Naive thymus-derived CD4-positive, alpha-beta T cell (primary cell): ENCODE measurements around the gene SAMD11. TPM values are rescaled to one million over a fixed set of nuclear protein-coding genes. Genes with fewer than 3 reads are reported as not detected.
A peak's percentile ranks its signal among the peaks of the same experiment; 100 is the strongest.
"Not testable (repeated sequence)": the region's sequence is repeated elsewhere in the genome, so short reads cannot be mapped to it uniquely, and the experiment has no call there.

Source experiments
- ATAC-seq: fragments of 150-1000 bp; cut with Tn5 transposase; 2 replicates; pipeline ENCODE4 v1.10.0; 2021; ENCODE audit warnings: mild to moderate bottlenecking, moderate library complexity
- CTCF ChIA-PET: fragments of 350-600 bp; sonication (Branson Sonifier 250); formaldehyde crosslinking; loops from one replicate; lab custom pipeline; 2021; ENCODE audit warnings: antibody characterized with exemption; lab: Charles Lee
- POLR2A ChIA-PET: fragments of 350-600 bp; sonication (Branson Sonifier 250); formaldehyde crosslinking; loops from one replicate; lab custom pipeline; 2021; ENCODE audit warnings: antibody characterized with exemption, inconsistent platforms; lab: Charles Lee
- DNase-seq, 9 donors: peaks; one replicate each; pipeline versions ENCODE4 v3.0.0 to v3.0.0-alpha.2; 2020 to 2022; ENCODE audit warnings: mixed read lengths in 1 of 9
- H3K27ac ChIP-seq: one replicate; pipeline ENCODE4 v1.7.0; 2013; ENCODE audit warnings: mild to moderate bottlenecking, low read depth, low read length, moderate library complexity
- H3K27me3 ChIP-seq, 2 donors: one replicate each; pipeline ENCODE4 v1.7.0; 2013; ENCODE audit warnings: low read length in 2 of 2, mild to moderate bottlenecking in 2 of 2, moderate library complexity in 2 of 2; ENCODE audit not compliant: control insufficient read depth in 2 of 2, insufficient read depth in 2 of 2
- H3K36me3 ChIP-seq, 3 experiments: 1 replicate in 2 of 3; 2 replicates in 1 of 3; pipeline ENCODE4 v1.7.0; 2013; ENCODE audit warnings: low read length in 3 of 3, mild to moderate bottlenecking in 3 of 3, moderate library complexity in 1 of 3; ENCODE audit not compliant: insufficient read depth in 3 of 3, control insufficient read depth in 2 of 3
- H3K4me1 ChIP-seq, 2 donors: one replicate each; pipeline ENCODE4 v1.7.0; 2013; ENCODE audit warnings: low read length in 2 of 2, mild to moderate bottlenecking in 2 of 2, moderate library complexity in 1 of 2; ENCODE audit not compliant: control insufficient read depth in 2 of 2, insufficient read depth in 2 of 2
- H3K4me3 ChIP-seq: 2 replicates; pipeline ENCODE4 v1.7.0; 2013; ENCODE audit warnings: mild to moderate bottlenecking, low read length
- H3K9me3 ChIP-seq, 3 experiments: 1 replicate in 2 of 3; 2 replicates in 1 of 3; pipeline ENCODE4 v1.7.0; 2013; ENCODE audit warnings: low read length in 3 of 3; ENCODE audit not compliant: control insufficient read depth in 2 of 3
- H3K27ac Mint-ChIP-seq, 9 donors: one replicate each; pipeline ENCODE4 v1.8.0; 2020 to 2022; ENCODE audit warnings: mixed read lengths in 9 of 9, mild to moderate bottlenecking in 8 of 9, moderate library complexity in 5 of 9, inconsistent platforms in 2 of 9
- H3K27me3 Mint-ChIP-seq, 5 donors: one replicate each; pipeline ENCODE4 v1.8.0; 2021 to 2022; ENCODE audit warnings: mixed read lengths in 5 of 5, mild to moderate bottlenecking in 1 of 5
- H3K36me3 Mint-ChIP-seq, 5 donors: one replicate each; pipeline ENCODE4 v1.8.0; 2020 to 2022; ENCODE audit warnings: mixed read lengths in 5 of 5, mild to moderate bottlenecking in 3 of 5, inconsistent platforms in 1 of 5
- H3K4me1 Mint-ChIP-seq, 7 donors: one replicate each; pipeline ENCODE4 v1.8.0; 2020 to 2022; ENCODE audit warnings: mixed read lengths in 7 of 7, mild to moderate bottlenecking in 3 of 7, inconsistent platforms in 1 of 7
- H3K4me3 Mint-ChIP-seq, 10 donors: one replicate each; pipeline ENCODE4 v1.8.0; 2020 to 2022; ENCODE audit warnings: mild to moderate bottlenecking in 10 of 10, mixed read lengths in 10 of 10, moderate library complexity in 6 of 10, inconsistent platforms in 2 of 10
- H3K9me3 Mint-ChIP-seq, 11 donors: one replicate each; pipeline ENCODE4 v1.8.0; 2020 to 2022; ENCODE audit warnings: mixed read lengths in 11 of 11, mild to moderate bottlenecking in 4 of 11, inconsistent platforms in 1 of 11, moderate library complexity in 1 of 11
- intact Hi-C, 2 donors: fragments of 100-400 bp; cut with micrococcal nuclease; formaldehyde crosslinking; loops; one replicate each; pipeline ENCODE4 v1.15.1; 2023
- polyA plus RNA-seq, 2 donors: library from polyadenylated mRNA; unstranded; fragments of 300-500 nt; fragmentation: Illumina TruSeq; gene quantifications; one replicate each; pipeline ENCODE4 v1.2.3, GENCODE V29; 2021
- total RNA-seq, 6 experiments: library from RNA in 5 of 6; stranded (reverse) in 5 of 6; gene quantifications; 1 replicate in 5 of 6; 2 replicates in 1 of 6; pipeline ENCODE4 v1.2.3 and lab custom pipeline; 2021 to 2026

The SAMD11 gene
- total and polyA plus RNA-seq, 7 experiments from 2014 or later, result 0.10 to 0.24 TPM; not detected in 5

- Histone ChIP-seq H3K36me3 (no peaks in the 10 kb centered on the region), H3K4me1 (no peaks in the 10 kb centered on the region), H3K4me3 (no peak overlapping the region), H3K27me3 (no peaks in the 10 kb centered on the region), H3K27ac (no peak overlapping the region), H3K9me3 (no peaks in the 10 kb centered on the region)
- H3K4me3 Mint-ChIP-seq, result no peak overlapping the region
- no peak overlapping the region for H3K27ac Mint-ChIP-seq
- ATAC-seq, result no peak
- H3K9me3 Mint-ChIP-seq, result peaks cover 0 to 3% (median 0%) of the 10 kb centered on the region in 11 donors
- DNase-seq, result peak in 1 of 9 donors; percentile 4
- H3K27me3 Mint-ChIP-seq, result peaks cover 7 to 30% (median 17%) of the 10 kb centered on the region in 5 donors
- H3K36me3 Mint-ChIP-seq, result no peaks in the 10 kb centered on the region
- ChIA-PET POLR2A (interaction anchor here (1.2 kb wide), 1 partner anchor 140 kb away, joined by 3 read pairs; no protein-coding TSS in a partner anchor), CTCF (interaction anchor here (0.8 to 4.7 kb wide), 5 partner anchors 9 to 82 kb away, joined by 3 to 38 read pairs (median 6); no protein-coding TSS in a partner anchor)
- H3K4me1 Mint-ChIP-seq, result peaks cover 0 to 4% (median 0%) of the 10 kb centered on the region in 7 donors
- intact Hi-C loops, result loop anchor here in 1 of 2 donors (5.0 kb wide), 1 partner anchor 309 kb away; no protein-coding TSS in a partner anchor
These were observed 59.2 kb downstream of the SAMD11 start for GRCh38 chr1:982765-983436.

GRCh38 chr1:983798-984475, 60.2 kb downstream of the SAMD11 start:
- Mint-ChIP-seq H3K27me3 (peaks cover 7 to 38% (median 26%) of the 10 kb centered on the region in 5 donors), H3K4me3 (no peak overlapping the region), H3K9me3 (peaks cover 0 to 7% (median 0%) of the 10 kb centered on the region in 11 donors), H3K4me1 (peaks cover 0 to 2% (median 0%) of the 10 kb centered on the region in 7 donors), H3K36me3 (no peaks in the 10 kb centered on the region), H3K27ac (no peak overlapping the region)
- H3K9me3 ChIP-seq, result no peaks in the 10 kb centered on the region
- H3K4me3 ChIP-seq, result no peak overlapping the region
- CTCF ChIA-PET, result interaction anchor here (0.6 to 4.7 kb wide), 9 partner anchors 18 to 308 kb away, joined by 3 to 38 read pairs (median 4); no protein-coding TSS in a partner anchor
- DNase-seq (peak in 7 of 9 donors; percentile 47 to 71 (median 62)), ATAC-seq (peak; percentile 85)
- no peaks in the 10 kb centered on the region for H3K36me3 ChIP-seq
- H3K4me1 ChIP-seq, result no peaks in the 10 kb centered on the region
- intact Hi-C loops, result loop anchor here (1.0 to 5.0 kb wide), 5 partner anchors 17 to 309 kb away; no protein-coding TSS in a partner anchor
- H3K27ac ChIP-seq, result no peak overlapping the region
- H3K27me3 ChIP-seq, result no peaks in the 10 kb centered on the region
- POLR2A ChIA-PET, result no interaction called here

GRCh38 chr1:984476-984814, 60.7 kb downstream of the SAMD11 start:
- no peak for ATAC-seq
- H3K4me1 Mint-ChIP-seq, result peaks cover 0 to 2% (median 0%) of the 10 kb centered on the region in 7 donors
- Histone ChIP-seq H3K27ac (no peak overlapping the region), H3K27me3 (no peaks in the 10 kb centered on the region), H3K4me3 (no peak overlapping the region), H3K9me3 (no peaks in the 10 kb centered on the region), H3K36me3 (no peaks in the 10 kb centered on the region), H3K4me1 (no peaks in the 10 kb centered on the region)
- H3K4me3 Mint-ChIP-seq, result no peak overlapping the region
- no peaks in the 10 kb centered on the region for H3K36me3 Mint-ChIP-seq
- intact Hi-C loops, result loop anchor here (1.0 to 5.0 kb wide), 5 partner anchors 17 to 308 kb away; no protein-coding TSS in a partner anchor
- DNase-seq, result no peak
- peaks cover 7 to 43% (median 30%) of the 10 kb centered on the region in 5 donors for H3K27me3 Mint-ChIP-seq
- H3K27ac Mint-ChIP-seq, result no peak overlapping the region
- ChIA-PET POLR2A (no interaction called here), CTCF (interaction anchor here (0.6 to 4.7 kb wide), 10 partner anchors 17 to 1039 kb away, joined by 3 to 38 read pairs (median 4); no protein-coding TSS in a partner anchor)
- peaks cover 0 to 7% (median 0%) of the 10 kb centered on the region in 11 donors for H3K9me3 Mint-ChIP-seq

- H3K27ac ChIP-seq, result no peak overlapping the region
- ChIA-PET CTCF (interaction anchor here (0.6 to 4.7 kb wide), 5 partner anchors 17 to 1038 kb away, joined by 3 to 38 read pairs (median 4); no protein-coding TSS in a partner anchor), POLR2A (no interaction called here)
- Mint-ChIP-seq H3K4me1 (peaks cover 0 to 2% (median 0%) of the 10 kb centered on the region in 7 donors), H3K4me3 (no peak overlapping the region), H3K27me3 (peaks cover 8 to 48% (median 30%) of the 10 kb centered on the region in 5 donors), H3K27ac (no peak overlapping the region), H3K36me3 (no peaks in the 10 kb centered on the region), H3K9me3 (peaks cover 0 to 9% (median 0%) of the 10 kb centered on the region in 11 donors)
- ATAC-seq (no peak), DNase-seq (no peak)
- no peak overlapping the region for H3K4me3 ChIP-seq
- H3K4me1 ChIP-seq, result no peaks in the 10 kb centered on the region
- intact Hi-C loops, result loop anchor here in 1 of 2 donors (2.0 kb wide), 1 partner anchor 308 kb away; no protein-coding TSS in a partner anchor
- H3K36me3 ChIP-seq, result no peaks in the 10 kb centered on the region
- H3K9me3 ChIP-seq, result no peaks in the 10 kb centered on the region
- no peaks in the 10 kb centered on the region for H3K27me3 ChIP-seq
These were observed 61.4 kb downstream of the SAMD11 start for GRCh38 chr1:985126-985525.

GRCh38 chr1:988061-988460, 64.3 kb downstream of the SAMD11 start:
- H3K36me3 Mint-ChIP-seq, H3K9me3 ChIP-seq, H3K4me3 ChIP-seq, CTCF ChIA-PET, POLR2A ChIA-PET, H3K4me1 ChIP-seq, ATAC-seq, DNase-seq, H3K27ac ChIP-seq, H3K4me3 Mint-ChIP-seq, H3K27me3 ChIP-seq, H3K4me1 Mint-ChIP-seq, H3K36me3 ChIP-seq, intact Hi-C loops: not testable (repeated sequence)
- Mint-ChIP-seq H3K27me3 (peaks cover 7 to 55% (median 34%) of the 10 kb centered on the region in 5 donors), H3K9me3 (peaks cover 0 to 13% (median 6%) of the 10 kb centered on the region in 11 donors), H3K27ac (peak overlapping the region in 1 of 9 donors; percentile 59)

GRCh38 chr1:991275-991674, 67.6 kb downstream of the SAMD11 start:
- POLR2A ChIA-PET, result interaction anchor here (0.6 kb wide), 1 partner anchor 54 kb away, joined by 3 read pairs; no protein-coding TSS in a partner anchor
- H3K4me1 ChIP-seq, H3K36me3 Mint-ChIP-seq, H3K27me3 ChIP-seq, CTCF ChIA-PET, H3K4me3 Mint-ChIP-seq, ATAC-seq, H3K27ac ChIP-seq, H3K36me3 ChIP-seq, H3K4me3 ChIP-seq, intact Hi-C loops, DNase-seq, H3K27ac Mint-ChIP-seq, H3K9me3 ChIP-seq: not testable (repeated sequence)
- Mint-ChIP-seq H3K4me1 (peaks cover 0 to 15% (median 9%) of the 10 kb centered on the region in 7 donors), H3K9me3 (peaks cover 0 to 13% (median 6%) of the 10 kb centered on the region in 11 donors), H3K27me3 (peaks cover 6 to 59% (median 12%) of the 10 kb centered on the region in 5 donors)
